GM19035 (cell line): Measurements from ENCODE around the gene SLC39A9.
A peak's percentile ranks its signal among the peaks of the same experiment; 100 is the strongest.
"Not testable (repeated sequence)": the region's sequence is repeated elsewhere in the genome, so short reads cannot be mapped to it uniquely, and the experiment has no call there.

Experiments used
- ATAC-seq: cut with Tn5 transposase; IDR thresholded peaks from one replicate; pipeline ENCODE4 v1.9.1; 2021; ENCODE audit not compliant: unreplicated experiment

The SLC39A9 gene

DNA sequence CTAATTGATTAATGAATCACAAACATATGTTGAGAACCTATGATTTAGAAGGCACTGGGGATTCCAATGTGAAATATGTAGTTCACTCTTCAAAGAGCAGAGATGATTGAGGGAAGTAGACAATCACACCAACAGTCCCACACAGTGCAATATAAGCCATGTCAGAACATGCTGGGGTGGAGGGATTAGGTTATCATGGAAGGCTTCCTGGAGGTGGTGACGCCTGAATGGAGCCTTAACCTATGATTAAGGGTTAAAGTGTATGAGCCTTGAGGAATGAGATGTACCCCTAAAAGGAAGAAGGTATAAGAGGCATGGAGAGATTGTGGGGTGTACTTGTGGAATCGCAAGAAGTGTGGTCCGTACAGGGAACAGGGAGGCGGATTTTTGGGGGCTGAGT is 31.7 kb upstream of the SLC39A9 start:
- ATAC-seq: no peak

GRCh38 chr14:69368381-69368780 is 30.1 kb upstream of the SLC39A9 start:
- no peak for ATAC-seq

DNA sequence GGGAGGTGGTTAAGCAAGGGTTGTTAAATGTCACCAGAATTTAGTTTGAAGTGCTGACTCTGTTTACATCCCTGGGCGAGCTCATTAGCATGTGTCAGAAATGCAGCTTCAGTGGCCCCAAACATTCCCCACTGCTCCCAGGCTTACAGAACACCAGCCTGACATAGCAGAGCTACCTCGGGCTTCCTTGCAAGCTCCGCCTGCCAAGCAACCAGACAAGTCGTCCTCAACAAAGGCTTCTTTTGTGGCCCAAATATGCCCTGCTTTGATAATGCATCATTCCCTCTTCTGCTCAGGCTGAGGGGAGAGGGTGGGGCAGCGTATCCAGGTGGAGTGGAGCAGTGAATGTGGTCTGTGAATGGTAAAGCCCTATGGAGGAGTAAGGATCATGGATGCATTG is 28.4 kb upstream of the SLC39A9 start:
- ATAC-seq: no peak

- no peak for ATAC-seq
Observed at GRCh38 chr14:69372146-69372545, 26.3 kb upstream of the SLC39A9 start.

GRCh38 chr14:69373104-69373503 is 25.4 kb upstream of the SLC39A9 start:
- ATAC-seq: no peak

GRCh38 chr14:69374235-69374634 is 24.3 kb upstream of the SLC39A9 start:
- no peak for ATAC-seq

- ATAC-seq: no peak
Observed at GRCh38 chr14:69375182-69375581, 23.3 kb upstream of the SLC39A9 start.

GRCh38 chr14:69375722-69376121 is 22.8 kb upstream of the SLC39A9 start:
- ATAC-seq: no peak

GRCh38 chr14:69376439-69376838 is 22.1 kb upstream of the SLC39A9 start:
- no peak for ATAC-seq

DNA sequence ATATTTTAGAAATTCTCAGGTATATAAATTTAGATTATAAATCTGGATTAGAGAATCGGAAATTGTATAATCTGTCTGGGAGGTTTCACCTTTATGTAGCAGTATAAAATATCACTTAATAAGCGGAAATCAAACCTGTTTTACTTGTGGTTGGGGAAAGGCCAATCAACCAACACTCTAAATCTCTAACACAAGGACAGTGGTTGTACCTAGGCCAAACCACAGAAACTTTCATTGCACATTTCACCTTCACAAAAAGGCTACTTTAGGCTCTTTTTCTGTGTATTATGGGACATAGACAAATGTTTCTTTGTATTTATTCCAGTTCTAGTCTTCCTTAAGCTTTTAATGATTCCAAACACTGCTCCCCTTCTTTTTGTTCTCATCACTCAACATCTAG is 20.2 kb upstream of the SLC39A9 start:
- no peak for ATAC-seq

DNA sequence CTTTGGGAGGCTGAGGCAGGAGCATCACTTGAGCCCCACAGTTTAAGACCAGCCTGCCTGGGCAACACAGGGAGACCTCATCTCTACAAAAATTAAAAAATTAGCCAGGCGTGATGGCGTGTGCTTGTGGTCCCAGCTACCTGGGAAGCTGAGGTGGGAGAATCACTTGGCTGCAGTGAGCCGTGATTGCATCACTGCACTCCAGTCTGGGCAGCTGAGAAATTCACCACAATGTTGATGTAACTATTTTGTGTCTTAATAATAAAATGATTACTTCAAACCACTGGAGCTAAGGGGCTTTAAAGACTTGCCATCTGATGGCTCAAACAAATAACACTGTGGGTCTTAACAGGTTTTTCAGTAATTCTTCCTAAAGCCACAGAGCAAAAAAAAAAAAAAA is 11.2 kb upstream of the SLC39A9 start:
- ATAC-seq: no peak

- ATAC-seq: not testable (repeated sequence)
Observed at GRCh38 chr14:69391400-69391799, 7.1 kb upstream of the SLC39A9 start.

DNA sequence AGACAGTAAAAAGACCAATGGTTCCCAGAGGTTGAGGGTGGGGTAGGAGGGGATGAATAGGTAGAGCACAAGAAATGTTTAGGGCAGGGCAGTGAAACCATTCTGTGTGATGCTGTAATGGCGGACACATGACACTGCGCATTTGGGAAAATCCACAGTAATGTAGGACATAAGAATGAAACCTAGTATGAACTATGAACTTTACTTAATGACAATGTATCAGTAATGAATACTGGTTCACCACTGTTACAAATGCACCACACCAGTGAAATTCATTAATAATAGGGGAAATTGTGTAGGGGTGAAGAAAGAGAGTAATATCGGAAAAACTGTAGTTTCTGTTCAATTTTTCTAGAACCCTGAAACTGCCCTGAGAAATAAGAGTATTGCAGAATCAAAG is 6.0 kb upstream of the SLC39A9 start:
- ATAC-seq: no peak

GRCh38 chr14:69395929-69396328 is 2.6 kb upstream of the SLC39A9 start:
- no peak for ATAC-seq

- peak; percentile 14 for ATAC-seq
Observed at GRCh38 chr14:69398818-69399210, 322 bp downstream of the SLC39A9 start.

GRCh38 chr14:69399750-69400149 is 1.3 kb downstream of the SLC39A9 start:
- no peak for ATAC-seq

GRCh38 chr14:69400154-69400553 is 1.7 kb downstream of the SLC39A9 start:
- no peak for ATAC-seq

DNA sequence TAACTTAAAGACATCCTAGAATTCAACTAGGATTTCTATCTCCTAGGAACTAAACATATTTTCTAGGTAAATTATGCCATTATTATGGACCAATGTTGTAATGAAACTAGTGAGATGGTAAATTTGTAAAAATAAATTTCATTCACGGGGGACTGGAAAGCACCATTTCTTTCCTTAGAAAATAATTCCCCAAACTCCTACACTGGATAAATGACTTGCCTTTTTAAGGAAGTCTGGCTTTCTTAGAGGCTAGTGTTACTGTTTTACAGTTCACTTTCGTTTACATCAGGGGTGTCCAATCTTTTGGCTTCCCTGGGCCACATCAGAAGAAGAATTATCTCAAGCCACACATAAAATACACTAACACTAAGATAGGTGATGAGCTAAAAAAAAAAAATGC is 3.3 kb downstream of the SLC39A9 start:
- ATAC-seq: no peak

DNA sequence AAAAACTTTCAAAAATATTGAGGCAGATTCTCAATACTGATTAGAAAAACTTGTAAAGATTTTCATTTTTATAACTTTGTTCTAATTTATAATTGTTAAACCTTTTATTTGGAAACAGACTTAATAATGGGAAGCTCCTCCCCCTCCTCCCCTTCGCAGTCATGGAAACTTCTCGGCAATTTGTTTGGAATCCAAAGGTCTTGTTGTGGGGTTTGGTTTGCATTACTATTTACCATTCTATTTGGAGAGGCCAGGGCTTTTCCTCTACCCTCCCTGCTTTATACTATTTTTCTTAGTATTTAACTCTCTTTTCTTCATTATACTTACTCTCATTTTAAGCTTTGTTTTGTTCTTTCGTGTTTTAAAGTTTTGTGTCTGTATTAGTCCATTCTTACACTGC is 6.0 kb downstream of the SLC39A9 start:
- ATAC-seq: no peak

GRCh38 chr14:69404883-69405282 is 6.4 kb downstream of the SLC39A9 start:
- ATAC-seq: no peak

- ATAC-seq: no peak
Observed at GRCh38 chr14:69405762-69406161, 7.3 kb downstream of the SLC39A9 start.

- ATAC-seq: no peak
Observed at GRCh38 chr14:69408331-69408960, 10.0 kb downstream of the SLC39A9 start.

DNA sequence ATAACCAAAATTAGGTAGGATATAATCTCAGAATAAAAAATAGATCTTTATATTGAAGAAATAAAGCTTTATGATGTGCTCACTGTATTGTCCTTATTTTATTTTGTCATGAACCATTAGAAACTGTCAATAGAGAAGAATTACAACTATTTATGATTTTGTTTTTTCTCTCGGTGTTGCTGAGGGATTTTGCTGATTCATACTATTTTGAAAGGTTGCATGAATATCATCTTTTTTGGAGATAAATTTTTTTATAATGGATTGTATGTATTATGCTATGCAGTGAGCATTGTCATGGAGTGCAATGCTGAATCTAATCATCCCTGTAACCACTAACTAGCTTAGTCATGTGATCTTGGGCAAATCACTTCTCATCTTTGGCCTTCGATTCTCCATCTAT is 15.0 kb downstream of the SLC39A9 start:
- no peak for ATAC-seq

- ATAC-seq: not testable (repeated sequence)
Observed at GRCh38 chr14:69416087-69416486, 17.6 kb downstream of the SLC39A9 start.
